HL-60 (cell line): ENCODE results near the gene ZBED4.

Experiments
- DNase-seq, 2 experiments: peaks; one replicate each; pipeline ENCODE4 v3.0.0-alpha.2; 2010 to 2020; ENCODE audit warnings: low read depth in 1 of 2, low spot score in 1 of 2
- H3K27ac ChIP-seq: fragments of 250-450 bp; sonication (Bioruptor Pico); replicated peaks from 2 replicates; pipeline ENCODE4 v1.5.1; 2020; ENCODE audit warnings: mild to moderate bottlenecking, moderate library complexity
- H3K27me3 ChIP-seq: fragments of 250-450 bp; sonication (Bioruptor Pico); 2 replicates; pipeline ENCODE4 v1.5.1; 2021; ENCODE audit warnings: mild to moderate bottlenecking, moderate library complexity; ENCODE audit not compliant: insufficient read depth, poor library complexity, severe bottlenecking
- H3K4me3 ChIP-seq: replicated peaks from 2 replicates; pipeline ENCODE4 v1.5.1; 2011; ENCODE audit warnings: mild to moderate bottlenecking, control low read depth, low read length; ENCODE audit not compliant: insufficient read depth
- GABPA ChIP-seq: IDR thresholded peaks from 2 replicates; pipeline ENCODE4 v1.6.1; 2012; ENCODE audit warnings: low read depth
- POLR2AphosphoS5 ChIP-seq: IDR thresholded peaks from 2 replicates; pipeline ENCODE4 v1.6.1; 2012; ENCODE audit warnings: low read depth
- SPI1 ChIP-seq: IDR thresholded peaks from 2 replicates; pipeline ENCODE4 v1.6.1; 2012; ENCODE audit warnings: low read depth, mild to moderate bottlenecking, borderline replicate concordance
- TF ChIP-seq, protein P1 (sequence below): IDR thresholded peaks from one replicate; pipeline ENCODE4 v1.5.1; 2011; ENCODE audit warnings: low read length, control low read depth, inconsistent platforms; ENCODE audit not compliant: insufficient read depth
- TF ChIP-seq, protein P2 (sequence below): IDR thresholded peaks from 2 replicates; pipeline ENCODE4 v1.6.1; 2012; ENCODE audit warnings: low read depth; ENCODE audit not compliant: insufficient replicate concordance

Gene ZBED4

DNA sequence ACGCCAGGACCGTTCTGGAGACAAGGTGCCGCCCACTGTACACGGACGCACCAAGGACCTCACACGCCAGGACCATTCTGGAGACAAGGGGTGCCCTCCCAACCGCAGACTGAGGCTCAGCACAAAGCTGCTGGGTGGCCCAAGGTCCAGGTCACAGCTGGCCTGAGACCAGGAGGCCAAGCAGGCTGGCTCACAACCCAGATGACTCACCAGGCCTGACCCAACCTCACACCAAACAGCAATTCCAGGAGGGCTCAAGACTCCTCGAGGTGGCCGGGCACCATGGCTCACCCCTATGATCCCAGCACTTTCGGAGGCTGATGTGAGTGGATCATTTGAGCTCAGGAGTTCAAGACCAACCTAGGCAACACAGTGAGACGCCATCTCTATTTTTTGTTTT lies 40.8 kb upstream of the ZBED4 start:
- TF ChIP-seq, protein P1, sequence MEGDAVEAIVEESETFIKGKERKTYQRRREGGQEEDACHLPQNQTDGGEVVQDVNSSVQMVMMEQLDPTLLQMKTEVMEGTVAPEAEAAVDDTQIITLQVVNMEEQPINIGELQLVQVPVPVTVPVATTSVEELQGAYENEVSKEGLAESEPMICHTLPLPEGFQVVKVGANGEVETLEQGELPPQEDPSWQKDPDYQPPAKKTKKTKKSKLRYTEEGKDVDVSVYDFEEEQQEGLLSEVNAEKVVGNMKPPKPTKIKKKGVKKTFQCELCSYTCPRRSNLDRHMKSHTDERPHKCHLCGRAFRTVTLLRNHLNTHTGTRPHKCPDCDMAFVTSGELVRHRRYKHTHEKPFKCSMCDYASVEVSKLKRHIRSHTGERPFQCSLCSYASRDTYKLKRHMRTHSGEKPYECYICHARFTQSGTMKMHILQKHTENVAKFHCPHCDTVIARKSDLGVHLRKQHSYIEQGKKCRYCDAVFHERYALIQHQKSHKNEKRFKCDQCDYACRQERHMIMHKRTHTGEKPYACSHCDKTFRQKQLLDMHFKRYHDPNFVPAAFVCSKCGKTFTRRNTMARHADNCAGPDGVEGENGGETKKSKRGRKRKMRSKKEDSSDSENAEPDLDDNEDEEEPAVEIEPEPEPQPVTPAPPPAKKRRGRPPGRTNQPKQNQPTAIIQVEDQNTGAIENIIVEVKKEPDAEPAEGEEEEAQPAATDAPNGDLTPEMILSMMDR = no peak
- Histone ChIP-seq H3K4me3 (no peak overlapping the region), H3K27me3 (no peaks in the 10 kb centered on the region), H3K27ac (no peak overlapping the region)
- DNase-seq = no peak

DNA sequence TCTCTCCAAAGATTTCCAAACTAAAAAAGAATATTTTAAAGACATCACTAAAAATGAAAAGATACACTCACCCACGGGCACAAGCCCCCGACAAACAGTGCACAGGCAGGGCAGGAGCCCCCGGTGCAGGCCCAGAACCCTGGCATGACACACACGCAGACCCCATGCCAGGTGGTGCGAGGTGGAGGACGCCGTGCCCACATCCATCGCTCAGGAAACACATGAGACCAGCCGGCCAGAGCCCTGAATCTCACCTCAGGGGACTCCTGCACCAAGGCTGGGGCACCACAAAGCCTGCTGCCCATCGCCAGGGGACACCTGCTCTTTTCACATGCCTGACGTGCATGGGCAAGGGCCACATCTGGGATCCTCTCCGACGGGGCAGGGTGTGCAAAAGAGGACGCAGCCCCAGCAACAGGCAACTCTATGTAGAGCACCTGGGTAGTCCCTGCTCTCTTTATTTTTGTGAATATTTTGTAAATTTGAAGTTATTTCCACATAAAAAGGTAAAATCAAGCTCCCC lies 39.4 kb upstream of the ZBED4 start:
- Histone ChIP-seq H3K27me3 (no peaks in the 10 kb centered on the region), H3K4me3 (no peak overlapping the region), H3K27ac (no peak overlapping the region)
- DNase-seq = no peak
- TF ChIP-seq, protein P2, sequence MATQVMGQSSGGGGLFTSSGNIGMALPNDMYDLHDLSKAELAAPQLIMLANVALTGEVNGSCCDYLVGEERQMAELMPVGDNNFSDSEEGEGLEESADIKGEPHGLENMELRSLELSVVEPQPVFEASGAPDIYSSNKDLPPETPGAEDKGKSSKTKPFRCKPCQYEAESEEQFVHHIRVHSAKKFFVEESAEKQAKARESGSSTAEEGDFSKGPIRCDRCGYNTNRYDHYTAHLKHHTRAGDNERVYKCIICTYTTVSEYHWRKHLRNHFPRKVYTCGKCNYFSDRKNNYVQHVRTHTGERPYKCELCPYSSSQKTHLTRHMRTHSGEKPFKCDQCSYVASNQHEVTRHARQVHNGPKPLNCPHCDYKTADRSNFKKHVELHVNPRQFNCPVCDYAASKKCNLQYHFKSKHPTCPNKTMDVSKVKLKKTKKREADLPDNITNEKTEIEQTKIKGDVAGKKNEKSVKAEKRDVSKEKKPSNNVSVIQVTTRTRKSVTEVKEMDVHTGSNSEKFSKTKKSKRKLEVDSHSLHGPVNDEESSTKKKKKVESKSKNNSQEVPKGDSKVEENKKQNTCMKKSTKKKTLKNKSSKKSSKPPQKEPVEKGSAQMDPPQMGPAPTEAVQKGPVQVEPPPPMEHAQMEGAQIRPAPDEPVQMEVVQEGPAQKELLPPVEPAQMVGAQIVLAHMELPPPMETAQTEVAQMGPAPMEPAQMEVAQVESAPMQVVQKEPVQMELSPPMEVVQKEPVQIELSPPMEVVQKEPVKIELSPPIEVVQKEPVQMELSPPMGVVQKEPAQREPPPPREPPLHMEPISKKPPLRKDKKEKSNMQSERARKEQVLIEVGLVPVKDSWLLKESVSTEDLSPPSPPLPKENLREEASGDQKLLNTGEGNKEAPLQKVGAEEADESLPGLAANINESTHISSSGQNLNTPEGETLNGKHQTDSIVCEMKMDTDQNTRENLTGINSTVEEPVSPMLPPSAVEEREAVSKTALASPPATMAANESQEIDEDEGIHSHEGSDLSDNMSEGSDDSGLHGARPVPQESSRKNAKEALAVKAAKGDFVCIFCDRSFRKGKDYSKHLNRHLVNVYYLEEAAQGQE = no peak
- no peak for TF ChIP-seq POLR2AphosphoS5
- TF ChIP-seq, protein P1 = no peak
- no peak for TF ChIP-seq GABPA
- TF ChIP-seq SPI1 = no peak

DNA sequence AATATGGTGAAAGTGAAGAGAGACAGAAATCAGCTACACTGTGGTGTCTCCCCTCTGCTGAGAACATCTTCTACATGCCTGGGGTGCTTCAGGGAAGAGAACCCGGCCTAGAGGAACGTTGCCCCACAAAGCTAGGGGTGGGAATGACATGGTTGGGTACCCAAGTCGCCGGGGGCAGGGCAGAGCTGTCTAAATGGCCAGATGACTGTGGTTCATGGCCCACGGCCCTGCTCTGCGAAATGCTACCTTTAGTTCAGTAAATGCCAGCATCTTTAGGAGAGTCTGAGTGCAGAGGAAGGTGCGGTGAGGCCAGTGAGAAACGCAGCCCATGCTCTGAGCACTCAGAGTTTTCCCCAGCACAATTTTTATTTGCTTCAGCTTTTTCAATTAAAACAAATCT lies 38.8 kb upstream of the ZBED4 start:
- H3K4me3 ChIP-seq = no peak overlapping the region
- TF ChIP-seq, protein P1 = no peak
- no peak for TF ChIP-seq POLR2AphosphoS5
- no peak for TF ChIP-seq SPI1
- no peak for TF ChIP-seq GABPA
- TF ChIP-seq, protein P2 = no peak
- no peaks in the 10 kb centered on the region for H3K27me3 ChIP-seq
- H3K27ac ChIP-seq = no peak overlapping the region
- no peak for DNase-seq

DNA sequence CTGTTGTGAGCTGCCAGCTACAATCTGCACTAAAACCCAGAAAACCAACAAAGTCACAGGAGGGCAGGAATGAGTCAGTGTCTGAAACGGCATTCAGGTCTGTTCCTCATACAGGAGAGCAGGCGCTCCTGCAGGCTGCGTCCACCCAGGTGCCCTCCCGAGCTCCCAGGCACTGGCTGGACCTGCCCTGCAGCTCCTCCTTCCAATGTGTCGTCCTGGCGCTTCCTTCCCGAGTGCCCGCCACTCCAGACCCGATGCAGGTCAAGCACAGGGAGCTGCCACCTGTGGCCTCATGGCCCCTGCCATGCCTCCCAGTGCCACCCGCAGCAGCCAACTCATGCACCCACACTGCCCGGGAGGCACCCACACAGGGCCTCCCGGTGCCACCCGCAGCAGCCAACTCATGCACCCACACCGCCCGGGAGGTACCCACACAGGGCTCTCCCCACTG lies 38.0 kb upstream of the ZBED4 start:
- H3K27ac ChIP-seq = no peak overlapping the region

More for the DNA sequence above, 38.0 kb upstream of the ZBED4 start:
- DNase-seq = no peak
- no peak overlapping the region for H3K4me3 ChIP-seq
- no peaks in the 10 kb centered on the region for H3K27me3 ChIP-seq
- no peak for TF ChIP-seq GABPA
- TF ChIP-seq, protein P1 = no peak
- TF ChIP-seq POLR2AphosphoS5 = no peak
- no peak for TF ChIP-seq SPI1
- TF ChIP-seq, protein P2 = no peak
